ENCODE results near the gene TTC28. TPM values are rescaled to one million over a fixed set of nuclear protein-coding genes. Genes with fewer than 3 reads are reported as not detected.

Gene TTC28
- total and polyA plus RNA-seq, 10 of the 15 experiments (the other 5 are each of a cell fraction or from before 2014, with no cell fraction given), result 0.15 to 8.4 (median 1.4) TPM

- intact Hi-C loops (cut with micrococcal nuclease; ENCODE audit: unreplicated experiment) (no loop called here), in situ Hi-C loops (cut with MboI) (no loop called here)
- H2AFZ ChIP-seq (ENCODE audit: control insufficient read depth, low read depth, low read length), result no peak overlapping the region
- SMC1A ChIA-PET (ENCODE audit: uncharacterized antibody, unreplicated experiment), result no interaction called here
- H4K20me1 ChIP-seq (ENCODE audit: control insufficient read depth, insufficient read depth), result no peaks in the 10 kb centered on the region
- no peak overlapping the region for H3K4me3 ChIP-seq
- no peak for DNase-seq (ENCODE audit: low read depth, low spot score)
- ATAC-seq, result no peak
- H3K4me1 ChIP-seq (ENCODE audit: control insufficient read depth, insufficient read depth, low read length), result no peaks in the 10 kb centered on the region
- CTCF ChIA-PET, result no interaction called here
- BruUV-seq (replicated peaks), result no TSS peak
- WGBS (ENCODE audit: insufficient coverage, insufficient replicate concordance, low lambda C conversion rate, missing lambda C conversion rate), result 0% methylated on average over 1 of the region's 1 CpG
- H3K27me3 ChIP-seq (replicated peaks in 1 of 2; ENCODE audit: control insufficient read depth in 2 of 2, insufficient read depth in 2 of 2, low read length in 1 of 2), result no peaks in the 10 kb centered on the region
- FAIRE-seq, result no peak
- H3K9me3 ChIP-seq (replicated peaks; ENCODE audit: control insufficient read depth, insufficient read depth, low read length), result no peaks in the 10 kb centered on the region
- no peak overlapping the region for H3K27ac ChIP-seq (ENCODE audit: control insufficient read depth, insufficient read depth)
- RAD21 ChIA-PET (ENCODE audit: unreplicated experiment), result no interaction called here
- POLR2A ChIA-PET, result no interaction called here
- no peak overlapping the region for H3K4me2 ChIP-seq (ENCODE audit: control insufficient read depth, insufficient read depth)
- no peak overlapping the region for H3K9ac ChIP-seq (ENCODE audit: control insufficient read depth, insufficient read depth, low read length)
- H3K36me3 ChIP-seq (ENCODE audit: control insufficient read depth in 2 of 2, insufficient read depth in 2 of 2, low read length in 1 of 2), result no peaks in the 10 kb centered on the region
- no peaks in the 10 kb centered on the region for H3K79me2 ChIP-seq (ENCODE audit: control insufficient read depth, insufficient read depth, low read length)
- TF ChIP-seq CUX1 (IDR thresholded peaks at IDR 0.05; ENCODE audit: insufficient replicate concordance, low read depth, low read length) (no peak), IKZF2 (IDR thresholded peaks at IDR 0.05) (no peak), ELK1 (IDR thresholded peaks at IDR 0.05; ENCODE audit: low read depth, low read length) (no peak), GATAD2B (conservative IDR thresholded peaks at IDR 0.05; ENCODE audit: low read depth) (no peak), USF1 (IDR thresholded peaks at IDR 0.05; ENCODE audit: borderline replicate concordance, extremely low read length, insufficient read depth, low read depth, low read length) (no peak), ASH2L (IDR thresholded peaks at IDR 0.05; ENCODE audit: borderline replicate concordance, low read depth) (no peak), FOS (IDR thresholded peaks at IDR 0.05; ENCODE audit: borderline replicate concordance, extremely low read depth, insufficient read length) (no peak), TBL1XR1 (IDR thresholded peaks at IDR 0.05; ENCODE audit: low read depth, low read length) (no peak), RAD21 (IDR thresholded peaks at IDR 0.05; ENCODE audit: insufficient read depth, low read depth, low read length) (no peak), NKRF (conservative IDR thresholded peaks at IDR 0.05) (no peak), ZBED1 (IDR thresholded peaks at IDR 0.05; ENCODE audit: borderline replicate concordance) (no peak), NFYA (IDR thresholded peaks at IDR 0.05; ENCODE audit: borderline replicate concordance, low read depth, low read length) (no peak), EED (IDR thresholded peaks at IDR 0.05; ENCODE audit: low read depth) (no peak), SP1 (IDR thresholded peaks at IDR 0.05; ENCODE audit: low read depth, low read length) (no peak), SUPT20H (IDR thresholded peaks at IDR 0.05; ENCODE audit: borderline replicate concordance, control insufficient read depth, low read depth, low read length) (no peak)
These were observed 225.1 kb downstream of the TTC28 start for GRCh38 chr22:28454431-28455064.

All from GM12878 (cell line).